GM18517 (cell line): ENCODE results near the gene ATP2B2.

Source experiments
- ATAC-seq: cut with Tn5 transposase; IDR thresholded peaks from one replicate; pipeline ENCODE4 v1.9.1; 2021; ENCODE audit warnings: mild to moderate bottlenecking, moderate library complexity; ENCODE audit not compliant: unreplicated experiment

The ATP2B2 gene

GRCh38 chr3:10453431-10454163, 51.8 kb downstream of the ATP2B2 start:
- no peak for ATAC-seq

- no peak for ATAC-seq
Measured at GRCh38 chr3:10450494-10451440, 54.6 kb downstream of the ATP2B2 start.

GRCh38 chr3:10449436-10449835, 56.0 kb downstream of the ATP2B2 start:
- ATAC-seq: no peak

DNA sequence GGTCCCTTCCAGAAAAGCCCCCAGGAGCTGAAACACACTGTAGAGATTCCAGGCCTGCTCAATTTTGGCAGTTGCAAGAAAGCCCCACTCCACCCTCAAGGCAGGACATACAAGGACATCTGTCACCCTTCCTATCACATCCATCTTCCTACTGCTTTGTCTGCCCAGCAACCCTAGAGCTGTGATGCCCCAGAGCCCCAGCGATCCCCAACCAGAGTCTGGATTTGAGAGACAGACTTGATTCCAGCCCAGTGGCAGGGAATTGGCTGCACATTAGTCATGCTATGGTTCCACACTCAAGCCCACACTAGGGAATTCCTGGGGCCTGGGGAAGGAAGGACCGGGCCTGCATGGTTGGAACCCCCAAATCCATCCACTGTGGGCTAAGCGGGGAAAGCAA, 56.8 kb downstream of the ATP2B2 start:
- ATAC-seq: no peak

DNA sequence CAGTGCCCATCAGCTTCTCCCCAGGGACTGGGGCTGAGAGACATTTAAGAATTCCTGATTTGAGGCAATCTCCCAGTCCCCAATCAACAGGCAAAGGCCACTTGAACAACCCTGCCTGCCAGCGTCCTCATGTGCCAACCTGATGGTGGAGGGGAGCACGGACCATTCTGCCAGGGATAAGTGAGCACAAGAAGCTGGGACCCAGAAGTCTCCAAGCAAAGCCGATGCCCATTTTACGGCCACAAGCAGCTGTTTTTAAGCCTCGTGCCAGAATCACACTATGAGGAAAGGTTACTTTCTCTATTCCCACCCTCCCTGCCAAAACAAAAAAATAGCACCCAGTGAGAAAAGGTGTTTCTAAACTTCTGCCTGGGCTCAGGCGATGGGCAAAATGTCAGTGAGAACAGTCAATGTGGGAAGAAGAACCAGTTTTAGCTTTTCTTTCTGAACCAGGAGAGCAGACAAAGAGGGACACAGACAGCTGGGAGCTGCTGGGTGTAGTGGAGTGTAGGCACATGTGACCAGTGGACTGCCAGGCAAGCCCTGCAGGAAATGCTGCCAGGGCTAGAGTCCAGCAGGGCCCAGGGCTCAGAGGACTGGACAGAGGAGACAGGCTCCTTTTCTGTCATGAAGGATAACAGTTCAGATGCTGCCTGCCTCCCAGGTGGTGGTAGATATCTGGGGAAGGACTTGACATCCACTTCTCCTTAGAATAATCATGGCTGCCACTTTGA, 57.7 kb downstream of the ATP2B2 start:
- ATAC-seq: no peak

GRCh38 chr3:10447110-10447509, 58.3 kb downstream of the ATP2B2 start:
- no peak for ATAC-seq

GRCh38 chr3:10445561-10446175, 59.7 kb downstream of the ATP2B2 start:
- ATAC-seq: no peak

- ATAC-seq: no peak
Measured at GRCh38 chr3:10444511-10444910, 60.9 kb downstream of the ATP2B2 start.

GRCh38 chr3:10444110-10444429, 61.3 kb downstream of the ATP2B2 start:
- ATAC-seq: no peak

- ATAC-seq: no peak
Measured at GRCh38 chr3:10443272-10444109, 61.9 kb downstream of the ATP2B2 start.

DNA sequence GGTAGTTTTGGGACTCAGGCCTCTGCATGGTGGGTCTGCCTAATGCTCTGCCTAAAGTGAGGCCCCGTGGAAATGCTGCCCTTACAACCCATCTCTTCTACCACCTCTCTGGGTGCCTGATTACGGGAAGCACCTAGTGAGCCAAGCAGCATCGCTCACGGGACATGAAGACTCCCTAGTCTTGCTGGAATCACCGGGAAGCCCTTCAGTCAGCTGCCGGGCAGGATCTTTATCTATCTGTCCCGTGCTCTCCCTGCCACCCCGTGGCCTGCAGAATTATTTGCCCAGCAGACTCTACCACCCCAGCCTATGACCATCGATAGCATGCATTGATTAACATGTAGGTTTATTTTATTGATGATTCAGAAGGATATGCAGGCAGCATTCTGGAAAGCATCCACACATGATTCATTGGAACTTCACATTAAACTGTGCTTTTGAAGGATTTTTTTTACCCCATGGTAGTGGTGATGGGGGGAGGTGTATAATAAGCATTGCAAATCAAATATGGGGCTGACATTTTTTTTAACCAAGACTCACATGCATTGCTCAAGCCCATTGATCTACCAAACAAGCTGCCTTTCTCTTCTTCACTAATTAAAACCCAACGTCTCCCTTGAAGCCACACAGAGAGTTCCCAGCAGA, 63.1 kb downstream of the ATP2B2 start:
- no peak for ATAC-seq

- ATAC-seq: no peak
Measured at GRCh38 chr3:10440684-10441083, 64.7 kb downstream of the ATP2B2 start.

DNA sequence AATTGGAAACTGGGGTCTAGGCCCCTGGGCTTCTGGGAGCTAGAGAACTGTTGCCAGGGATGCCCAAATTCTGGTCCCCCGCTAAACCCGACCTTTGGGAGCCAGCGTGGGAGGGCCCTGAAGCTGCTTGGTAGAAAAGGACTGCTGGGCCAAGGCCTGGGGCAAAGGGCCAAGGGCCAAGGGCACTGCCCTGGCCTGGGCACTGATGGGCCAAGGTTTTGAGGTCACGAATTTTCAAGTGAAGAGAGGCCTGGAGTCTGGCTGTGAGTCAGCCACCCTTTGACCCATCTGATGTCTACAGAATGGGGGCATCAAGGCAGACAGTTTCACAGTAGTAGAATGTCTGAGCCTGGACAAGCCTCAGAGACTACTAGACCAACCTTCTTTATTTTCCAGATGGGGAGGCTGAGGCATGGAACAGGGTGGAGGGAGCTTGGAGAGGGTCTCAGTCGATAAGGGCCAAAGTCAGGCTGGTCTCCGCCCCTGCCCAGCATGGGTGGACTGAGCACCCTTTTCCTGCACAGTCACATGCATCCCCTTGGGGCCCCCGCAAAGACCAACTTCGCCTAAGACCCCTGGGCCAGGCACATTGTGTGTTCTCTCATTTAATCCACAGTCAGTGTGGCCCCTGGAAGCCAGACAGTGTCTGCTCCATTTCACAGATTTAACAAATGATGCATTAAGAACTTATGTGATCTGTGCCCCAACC, 66.3 kb downstream of the ATP2B2 start:
- ATAC-seq: no peak

DNA sequence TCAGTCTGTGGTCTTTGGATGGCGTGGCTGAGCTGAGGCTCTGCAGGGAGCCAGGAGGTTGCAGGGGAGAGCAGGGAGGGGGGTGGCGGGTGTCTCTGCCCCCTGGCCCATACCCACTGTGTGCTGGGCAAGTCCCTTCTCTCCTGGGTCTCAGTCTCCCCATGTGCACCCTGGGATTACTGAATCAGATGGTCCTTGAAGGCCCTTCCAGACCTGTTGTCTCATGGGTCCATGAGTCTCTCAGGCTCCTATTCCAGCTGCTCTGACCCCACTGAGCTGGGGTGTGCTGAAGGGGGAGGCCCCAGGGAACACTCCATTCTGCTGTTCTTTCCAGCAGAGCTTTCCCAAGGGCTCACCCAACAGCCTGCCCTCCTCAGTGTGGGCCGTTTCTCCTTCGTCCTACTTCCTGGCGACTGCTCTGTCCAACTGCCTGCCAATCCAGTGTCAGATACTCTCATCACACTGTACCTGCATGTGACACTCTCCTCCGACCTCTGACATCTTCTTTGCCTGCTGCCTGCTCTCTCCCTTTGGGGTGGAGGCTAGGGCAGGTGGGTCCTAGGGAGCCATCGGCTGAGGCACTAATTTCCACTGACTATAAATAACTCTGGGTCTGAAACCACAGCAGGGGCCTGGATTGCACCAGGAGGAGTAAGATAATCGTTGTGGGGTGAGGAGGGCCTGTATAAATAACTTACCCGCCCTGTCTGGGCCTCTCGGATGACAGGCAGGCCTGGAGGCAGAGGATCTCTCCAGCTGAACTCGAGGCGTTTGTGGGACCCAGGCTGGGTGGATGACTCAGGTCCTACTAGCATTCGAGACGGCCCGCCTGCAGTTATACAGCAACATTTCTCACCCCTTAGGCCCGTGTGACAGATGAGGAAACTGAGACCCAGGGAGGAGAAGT, 67.1 kb downstream of the ATP2B2 start:
- no peak for ATAC-seq

DNA sequence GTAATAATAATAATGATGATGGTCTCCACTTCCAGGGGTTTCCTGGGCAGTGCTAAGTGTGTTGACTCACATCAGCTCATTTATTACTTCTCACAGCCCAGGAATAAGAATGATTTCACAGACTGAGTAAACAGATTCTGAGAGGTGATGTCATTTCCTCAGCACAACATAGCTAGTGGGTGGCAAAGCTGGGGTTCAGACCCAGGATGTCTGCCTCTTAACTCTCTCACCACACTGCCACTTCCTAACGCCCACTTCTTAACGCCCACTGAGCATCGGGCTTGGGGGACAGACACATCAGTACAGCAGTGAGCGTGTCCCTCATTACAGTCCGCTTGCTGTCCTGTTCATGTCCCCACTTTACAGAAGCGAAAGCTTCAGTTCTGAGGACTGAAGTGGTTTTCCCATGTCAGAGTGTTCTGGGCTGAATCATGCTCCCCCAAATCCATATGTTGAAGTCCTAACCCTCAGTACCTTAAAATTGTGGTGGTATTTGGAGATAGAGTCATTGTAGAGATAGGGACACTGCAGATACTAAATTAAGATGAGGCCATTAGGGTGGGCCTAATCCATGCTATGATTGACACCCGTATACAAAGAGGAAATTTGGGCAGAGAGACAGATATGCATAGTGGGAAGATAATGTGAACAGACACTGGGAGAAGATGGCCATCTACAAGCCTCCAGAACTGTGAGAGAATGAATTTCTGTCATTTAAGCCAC, 68.0 kb downstream of the ATP2B2 start:
- ATAC-seq: no peak

GRCh38 chr3:10435850-10436249, 69.5 kb downstream of the ATP2B2 start:
- no peak for ATAC-seq

DNA sequence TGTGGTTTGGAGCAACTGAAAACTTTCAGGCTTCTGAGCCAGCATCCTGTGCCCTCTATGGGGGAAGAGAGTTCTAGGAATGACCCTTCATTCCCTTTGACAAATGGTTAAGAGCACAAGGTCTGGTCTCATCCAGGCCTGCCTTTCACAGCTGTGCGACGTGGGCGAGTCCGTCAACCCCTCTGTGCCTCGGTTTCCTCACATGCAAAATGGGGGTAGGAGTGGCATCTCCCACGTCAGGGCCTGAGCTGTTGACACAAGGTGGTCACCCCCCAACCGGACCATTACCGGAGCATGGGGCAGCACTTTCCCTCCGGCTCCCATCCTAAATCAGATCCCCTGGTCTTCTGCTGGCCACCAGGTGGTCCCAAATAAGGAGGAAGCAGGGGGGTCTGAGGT, 70.4 kb downstream of the ATP2B2 start:
- ATAC-seq: no peak
